ENCODE data around the gene LMF1.

DNA sequence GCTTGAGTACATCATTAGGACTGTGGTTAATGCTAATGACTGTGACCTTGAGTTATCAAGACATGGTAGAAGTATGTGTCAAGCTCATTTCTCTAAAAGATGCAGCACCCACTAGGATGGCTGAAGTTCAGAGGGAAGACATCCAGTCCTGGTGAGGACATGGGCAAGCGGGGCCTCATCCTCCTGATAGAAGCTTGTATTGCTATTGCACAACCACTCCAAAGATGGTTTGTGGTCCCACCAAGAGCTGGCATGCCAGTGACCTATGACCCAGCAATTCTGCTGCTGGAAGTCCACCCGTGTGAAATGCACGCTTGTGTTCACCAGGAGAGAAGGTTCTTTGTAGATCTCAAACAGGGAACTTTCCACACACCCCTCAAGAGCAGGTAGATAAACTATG is 25.0 kb upstream of the LMF1 start:
- TF ChIP-seq POLR2A (IDR thresholded peaks at IDR 0.05; ENCODE audit: low read length) (no peak), GATA1 (IDR thresholded peaks at IDR 0.05; ENCODE audit: low read depth, low read length) (no peak)
